Caco-2 (cell line): ENCODE data around the gene CAMKK2. TPM values are rescaled to one million over a fixed set of nuclear protein-coding genes. Genes with fewer than 3 reads are reported as not detected.
"Not testable (repeated sequence)": the region's sequence is repeated elsewhere in the genome, so short reads cannot be mapped to it uniquely, and the experiment has no call there.

Experiments
- BruUV-seq: library from RNA; stranded (reverse); fragments of 400-500 nt; replicated peaks from 2 replicates; lab custom pipeline; 2021; lab: Mats Ljungman, UMichigan
- CTCF ChIA-PET: fragments of 300-600 bp; sonication (Branson Sonifier 250); formaldehyde crosslinking; loops from one replicate; lab custom pipeline; 2022; ENCODE audit warnings: antibody characterized with exemption; lab: Charles Lee
- POLR2A ChIA-PET: fragments of 300-600 bp; sonication (Branson Sonifier 250); formaldehyde crosslinking; loops from one replicate; lab custom pipeline; 2022; ENCODE audit warnings: antibody characterized with exemption; lab: Charles Lee
- DNase-seq, 2 experiments: peaks; one replicate each; pipeline versions ENCODE4 v3.0.0 to v3.0.0-alpha.2; 2020 to 2022
- H3K27me3 ChIP-seq: replicated peaks from 2 replicates; pipeline ENCODE4 v1.6.0; 2011; ENCODE audit warnings: low read length; ENCODE audit not compliant: control insufficient read depth, insufficient read depth
- H3K36me3 ChIP-seq: 2 replicates; pipeline ENCODE4 v1.5.1; 2011; ENCODE audit warnings: low read length; ENCODE audit not compliant: control insufficient read depth, insufficient read depth
- H3K4me1 ChIP-seq: fragments of 250-450 bp; sonication (Bioruptor Pico); 2 replicates; pipeline ENCODE4 v1.5.1; 2020; ENCODE audit warnings: mild to moderate bottlenecking
- H3K4me3 ChIP-seq: 2 replicates; pipeline ENCODE4 v1.5.1; 2011; ENCODE audit warnings: low read depth, mild to moderate bottlenecking, control low read depth, low read length
- H3K9me3 ChIP-seq: fragments of 250-450 bp; sonication (Bioruptor Pico); 2 replicates; pipeline ENCODE4 v1.5.1; 2020; ENCODE audit warnings: mild to moderate bottlenecking, moderate library complexity
- H3K27ac Mint-ChIP-seq: one replicate; pipeline ENCODE4 v1.8.0; 2022; ENCODE audit warnings: mixed read lengths; ENCODE audit not compliant: unreplicated experiment
- H3K27me3 Mint-ChIP-seq: one replicate; pipeline ENCODE4 v1.8.0; 2022; ENCODE audit warnings: mixed read lengths; ENCODE audit not compliant: insufficient read depth, unreplicated experiment
- H3K36me3 Mint-ChIP-seq: one replicate; pipeline ENCODE4 v1.8.0; 2022; ENCODE audit warnings: mild to moderate bottlenecking, mixed read lengths; ENCODE audit not compliant: insufficient read depth, unreplicated experiment
- H3K4me1 Mint-ChIP-seq: one replicate; pipeline ENCODE4 v1.8.0; 2022; ENCODE audit warnings: low read depth, mixed read lengths; ENCODE audit not compliant: unreplicated experiment
- H3K4me3 Mint-ChIP-seq: one replicate; pipeline ENCODE4 v1.8.0; 2022; ENCODE audit warnings: mild to moderate bottlenecking, moderate library complexity, mixed read lengths; ENCODE audit not compliant: unreplicated experiment
- H3K9me3 Mint-ChIP-seq: one replicate; pipeline ENCODE4 v1.8.0; 2022; ENCODE audit warnings: mixed read lengths; ENCODE audit not compliant: unreplicated experiment
- CTCF ChIP-seq, 2 experiments: fragments of 200-600 bp in 1 of 2; IDR thresholded peaks; 1 replicate in 1 of 2; 2 replicates in 1 of 2; pipeline versions ENCODE4 v1.5.1 to v1.8.0; 2011 to 2022; ENCODE audit warnings: antibody characterized with exemption in 1 of 2, control low read depth in 1 of 2, inconsistent platforms in 1 of 2, low read depth in 1 of 2, low read length in 1 of 2, mild to moderate bottlenecking in 1 of 2, moderate library complexity in 1 of 2; ENCODE audit not compliant: insufficient read depth in 1 of 2, severe bottlenecking in 1 of 2, unreplicated experiment in 1 of 2
- intact Hi-C: fragments of 100-400 bp; cut with micrococcal nuclease; formaldehyde crosslinking; loops from one replicate; pipeline ENCODE4 v1.10.0; 2022; ENCODE audit not compliant: unreplicated experiment
- total RNA-seq: library from RNA; stranded (reverse); gene quantifications from 2 replicates; pipeline ENCODE4 v1.2.3, GENCODE V29; 2022

CAMKK2 gene
- total RNA-seq, 1 experiment from 2014 or later, result 31.0 TPM

GRCh38 chr12:121209624-121210572, 86.6 kb downstream of the CAMKK2 start, which contains the start of gene P2RX4:
TSS of gene P2RX4 (plus strand) at chr12:121210129. CDS start at chr12:121210165, 36 bp downstream.
- H3K4me3 ChIP-seq, result peak within 1 kb of the TSS; percentile 68
- H3K27me3 Mint-ChIP-seq, result no peaks in the 10 kb centered on the region
- no peaks in the 10 kb centered on the region for H3K27me3 ChIP-seq
- intact Hi-C loops, result loop anchor here (1.0 kb wide), 1 partner anchor 17 kb away; no protein-coding TSS in a partner anchor
- H3K9me3 Mint-ChIP-seq, result no peaks in the 10 kb centered on the region
- no TSS peak for BruUV-seq
- peak; percentile 93 to 96 for DNase-seq
- CTCF ChIA-PET, result no interaction called here
- H3K4me1 ChIP-seq, result peaks cover 17% of the 10 kb centered on the region
- H3K36me3 ChIP-seq, result peaks cover 1% of the 10 kb centered on the region; the same call in 1 of the 2 replicates
- peak within 1 kb of the TSS; percentile 88 for H3K4me3 Mint-ChIP-seq
- peak in 1 of 2 experiments; percentile 43 for TF ChIP-seq CTCF (IDR thresholded peaks at IDR 0.05; ENCODE audit: insufficient read depth in 1 of 2, low read depth in 1 of 2, low read length in 1 of 2, severe bottlenecking in 1 of 2, unreplicated experiment in 1 of 2)
- peaks cover 27% of the 10 kb centered on the region for H3K36me3 Mint-ChIP-seq
- H3K9me3 ChIP-seq, result no peaks in the 10 kb centered on the region
- H3K4me1 Mint-ChIP-seq, result peaks cover 8% of the 10 kb centered on the region
- POLR2A ChIA-PET, result no interaction called here
- H3K27ac Mint-ChIP-seq, result peak within 1 kb of the TSS; percentile 96

DNA sequence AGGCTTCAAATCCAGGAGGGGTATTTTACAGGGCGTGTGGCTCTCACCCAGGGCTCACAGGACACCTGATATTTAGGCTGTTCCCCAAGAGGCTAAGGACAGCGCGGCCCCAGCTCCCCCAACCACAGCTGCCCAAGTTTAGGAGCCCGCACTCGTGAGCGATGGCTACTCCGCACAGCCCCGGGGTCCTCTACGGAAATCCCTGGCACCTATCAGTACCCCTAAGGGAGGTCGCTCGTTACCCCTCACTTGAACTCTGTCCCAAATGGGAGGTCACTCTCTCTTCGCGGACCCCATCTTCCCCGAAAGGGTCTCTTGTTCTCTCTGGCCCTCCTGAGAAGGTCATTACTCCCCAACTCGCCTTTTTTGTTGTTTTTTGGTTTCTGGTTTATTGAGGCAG, 87.3 kb downstream of the CAMKK2 start:
- BruUV-seq, result TSS peak; percentile 87
- Histone ChIP-seq H3K9me3 (no peaks in the 10 kb centered on the region), H3K27me3 (no peaks in the 10 kb centered on the region), H3K4me3 (peak overlapping the region; percentile 68), H3K36me3 (peaks cover 1% of the 10 kb centered on the region; the same call in 1 of the 2 replicates), H3K4me1 (peaks cover 10% of the 10 kb centered on the region)
- ChIA-PET CTCF (no interaction called here), POLR2A (no interaction called here)
- Mint-ChIP-seq H3K4me1 (peaks cover 3% of the 10 kb centered on the region), H3K9me3 (no peaks in the 10 kb centered on the region), H3K36me3 (peaks cover 20% of the 10 kb centered on the region), H3K27ac (peak overlapping the region; percentile 83), H3K27me3 (no peaks in the 10 kb centered on the region), H3K4me3 (peak overlapping the region; percentile 88)
- intact Hi-C loops, result no loop called here
- no peak for DNase-seq
- no peak for TF ChIP-seq CTCF (IDR thresholded peaks at IDR 0.05; ENCODE audit: insufficient read depth in 1 of 2, low read depth in 1 of 2, low read length in 1 of 2, severe bottlenecking in 1 of 2, unreplicated experiment in 1 of 2)

GRCh38 chr12:121208571-121208970, 87.9 kb downstream of the CAMKK2 start:
- BruUV-seq, H3K9me3 ChIP-seq, H3K27me3 ChIP-seq, intact Hi-C loops, H3K4me1 Mint-ChIP-seq, DNase-seq, H3K4me3 ChIP-seq, H3K27me3 Mint-ChIP-seq, CTCF ChIA-PET, H3K27ac Mint-ChIP-seq, H3K36me3 ChIP-seq, H3K9me3 Mint-ChIP-seq, POLR2A ChIA-PET, H3K4me1 ChIP-seq: not testable (repeated sequence)
- Mint-ChIP-seq H3K4me3 (peak overlapping the region; percentile 88), H3K36me3 (peaks cover 17% of the 10 kb centered on the region)
